Ovary (tissue), 3 donors: ENCODE data around the gene C4orf51.

Experiments
- EP300 ChIP-seq: sonication (generic); formaldehyde crosslinking; IDR thresholded peaks from one replicate; pipeline ENCODE4 v1.6.1; 2017; ENCODE audit warnings: antibody characterized with exemption
- POLR2A ChIP-seq: fragments of 450-650 bp; IDR thresholded peaks from one replicate; pipeline ENCODE4 v1.6.1; 2017; ENCODE audit warnings: antibody characterized with exemption, mild to moderate bottlenecking, moderate library complexity
- TF ChIP-seq, protein P1 (sequence below), 3 donors: fragments of 450-650 bp in 2 of 3; fragments of 200-600 bp in 1 of 3; IDR thresholded peaks; one replicate each; pipeline versions ENCODE4 v1.5.1 to v1.8.0; 2016 to 2022; ENCODE audit warnings: antibody characterized with exemption in 3 of 3, mild to moderate bottlenecking in 1 of 3
- donor health status: DM: no; HTN: no; CAD: no.

DNA sequence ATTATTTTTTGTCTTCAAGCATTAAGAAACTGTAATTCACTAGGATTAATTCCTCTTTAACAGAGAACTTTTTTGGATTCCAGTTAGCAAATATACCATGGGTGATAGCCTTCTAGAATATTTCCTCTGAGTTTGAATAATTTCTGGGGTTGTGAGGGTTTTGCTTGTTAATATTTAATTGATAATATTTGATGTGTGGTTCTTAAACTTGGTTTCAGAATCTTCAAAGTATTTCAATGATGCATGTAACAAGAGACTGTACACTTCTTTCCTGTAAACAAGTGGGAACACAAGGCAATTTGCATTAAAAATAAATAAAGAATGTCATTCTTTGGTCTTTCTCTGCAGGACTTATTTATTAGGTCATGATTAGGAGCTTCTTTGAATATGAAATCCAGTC is 9.5 kb upstream of the C4orf51 start:
- TF ChIP-seq, protein P1, sequence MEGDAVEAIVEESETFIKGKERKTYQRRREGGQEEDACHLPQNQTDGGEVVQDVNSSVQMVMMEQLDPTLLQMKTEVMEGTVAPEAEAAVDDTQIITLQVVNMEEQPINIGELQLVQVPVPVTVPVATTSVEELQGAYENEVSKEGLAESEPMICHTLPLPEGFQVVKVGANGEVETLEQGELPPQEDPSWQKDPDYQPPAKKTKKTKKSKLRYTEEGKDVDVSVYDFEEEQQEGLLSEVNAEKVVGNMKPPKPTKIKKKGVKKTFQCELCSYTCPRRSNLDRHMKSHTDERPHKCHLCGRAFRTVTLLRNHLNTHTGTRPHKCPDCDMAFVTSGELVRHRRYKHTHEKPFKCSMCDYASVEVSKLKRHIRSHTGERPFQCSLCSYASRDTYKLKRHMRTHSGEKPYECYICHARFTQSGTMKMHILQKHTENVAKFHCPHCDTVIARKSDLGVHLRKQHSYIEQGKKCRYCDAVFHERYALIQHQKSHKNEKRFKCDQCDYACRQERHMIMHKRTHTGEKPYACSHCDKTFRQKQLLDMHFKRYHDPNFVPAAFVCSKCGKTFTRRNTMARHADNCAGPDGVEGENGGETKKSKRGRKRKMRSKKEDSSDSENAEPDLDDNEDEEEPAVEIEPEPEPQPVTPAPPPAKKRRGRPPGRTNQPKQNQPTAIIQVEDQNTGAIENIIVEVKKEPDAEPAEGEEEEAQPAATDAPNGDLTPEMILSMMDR (IDR thresholded peaks at IDR 0.05) = no peak
- no peak for TF ChIP-seq POLR2A
- no peak for TF ChIP-seq EP300
